GM21526 (cell line): Measurements from ENCODE around the gene ORM2.
"Not testable (repeated sequence)": the region's sequence is repeated elsewhere in the genome, so short reads cannot be mapped to it uniquely, and the experiment has no call there.

Source experiments
- ATAC-seq: cut with Tn5 transposase; IDR thresholded peaks from one replicate; pipeline ENCODE4 v1.9.1; 2021; ENCODE audit warnings: moderate library complexity; ENCODE audit not compliant: unreplicated experiment, low FRiP score

ORM2 gene

GRCh38 chr9:114329625-114330022 is at the start of gene ORM2:
ORM2 (plus strand) TSS chr9:114329869; CDS start chr9:114329905, 36 bp downstream.
- not testable (repeated sequence) for ATAC-seq

DNA sequence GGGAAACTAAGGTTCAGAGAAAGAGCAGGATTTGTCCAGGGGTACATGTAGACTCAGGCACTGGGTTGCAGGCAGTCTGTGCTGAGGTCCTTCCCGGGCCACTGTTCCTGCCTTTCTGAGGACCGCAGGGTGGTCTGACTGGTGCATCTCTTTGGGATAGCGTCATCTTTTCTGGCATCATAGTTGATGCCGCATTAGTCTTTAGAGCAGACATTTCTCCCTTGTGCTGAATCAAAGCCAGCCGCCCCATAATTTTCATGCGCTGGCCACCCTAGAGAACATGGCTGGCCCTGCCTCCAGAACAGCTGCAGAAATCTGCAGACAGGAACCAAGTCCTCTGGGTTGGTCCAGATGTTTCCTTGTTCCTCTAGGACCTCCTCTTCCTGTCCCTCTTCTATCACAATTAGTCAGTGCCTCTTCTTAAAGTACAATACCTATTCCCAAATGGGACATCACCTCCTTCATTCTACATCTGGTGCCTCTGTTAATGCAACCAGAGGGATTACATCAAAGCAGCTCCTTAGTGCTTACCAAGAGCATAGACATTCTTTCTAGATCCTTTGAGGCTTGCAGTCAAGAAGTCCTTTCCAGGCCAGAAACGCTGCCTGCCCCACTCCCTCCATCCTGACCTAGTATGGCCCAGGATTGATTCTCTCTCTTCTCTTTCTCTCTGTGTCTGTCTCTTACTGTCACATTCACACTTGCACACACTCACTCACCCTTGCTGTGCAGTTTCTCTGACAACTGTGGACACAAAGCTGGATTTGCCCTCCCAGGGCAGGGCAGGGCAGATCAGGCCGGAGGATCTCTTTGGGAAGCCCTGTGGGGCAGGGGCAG is 48.8 kb upstream of the ORM2 start:
- ATAC-seq, result no peak

- ATAC-seq, result no peak
These were observed 48.1 kb upstream of the ORM2 start for GRCh38 chr9:114281473-114282103.

- ATAC-seq, result no peak
These were observed 47.6 kb upstream of the ORM2 start for GRCh38 chr9:114282104-114282485.

DNA sequence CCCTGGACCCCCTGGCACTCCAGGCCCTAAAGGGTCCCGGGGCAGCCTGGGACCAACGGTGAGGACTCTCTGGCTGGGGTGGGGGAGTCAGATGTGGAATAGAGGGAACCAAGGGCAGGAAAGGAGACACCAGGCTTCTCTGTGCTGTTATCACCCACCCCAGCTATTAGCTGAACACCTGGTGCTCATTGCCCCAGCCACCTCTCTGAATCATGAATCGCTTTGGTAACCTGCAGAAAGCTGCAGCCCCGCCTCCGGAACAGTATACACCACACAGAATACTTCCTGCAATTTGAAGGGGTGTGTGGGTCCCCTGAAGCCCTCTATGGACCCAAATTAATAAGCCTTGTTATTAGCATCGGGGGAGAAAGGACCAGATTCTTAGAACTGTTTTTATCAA is 47.2 kb upstream of the ORM2 start:
- ATAC-seq, result no peak

- no peak for ATAC-seq
These were observed 46.7 kb upstream of the ORM2 start for GRCh38 chr9:114282926-114283325.

DNA sequence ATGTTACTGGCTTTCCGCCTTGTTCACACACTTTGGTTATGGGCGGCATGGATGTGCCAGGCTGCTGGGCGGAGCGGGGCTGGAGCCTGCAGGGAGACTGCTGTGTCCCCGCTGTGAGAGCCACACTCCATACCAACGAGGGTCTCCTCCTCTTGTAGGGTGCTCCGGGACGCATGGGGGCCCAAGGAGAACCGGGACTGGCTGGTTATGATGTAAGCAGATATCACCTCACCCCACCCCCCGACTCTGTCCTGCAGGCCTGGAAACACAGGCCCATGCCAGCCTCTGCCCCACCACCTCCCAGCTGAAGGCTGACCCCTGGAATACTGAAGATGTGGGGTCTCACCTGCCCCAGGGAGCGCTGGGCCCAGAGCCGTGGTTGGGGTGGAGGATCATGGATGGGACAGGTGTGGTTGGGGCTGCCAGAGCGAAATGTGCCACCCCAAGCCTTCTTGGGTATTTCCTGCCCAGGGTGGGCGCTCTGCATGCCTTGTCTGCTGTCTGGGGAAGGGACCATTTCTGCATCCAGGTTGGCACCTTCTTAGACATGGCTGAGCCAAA is 46.0 kb upstream of the ORM2 start:
- no peak for ATAC-seq

- ATAC-seq, result no peak
These were observed 45.2 kb upstream of the ORM2 start for GRCh38 chr9:114284316-114285060.

- ATAC-seq, result no peak
These were observed 44.4 kb upstream of the ORM2 start for GRCh38 chr9:114285166-114285867.

DNA sequence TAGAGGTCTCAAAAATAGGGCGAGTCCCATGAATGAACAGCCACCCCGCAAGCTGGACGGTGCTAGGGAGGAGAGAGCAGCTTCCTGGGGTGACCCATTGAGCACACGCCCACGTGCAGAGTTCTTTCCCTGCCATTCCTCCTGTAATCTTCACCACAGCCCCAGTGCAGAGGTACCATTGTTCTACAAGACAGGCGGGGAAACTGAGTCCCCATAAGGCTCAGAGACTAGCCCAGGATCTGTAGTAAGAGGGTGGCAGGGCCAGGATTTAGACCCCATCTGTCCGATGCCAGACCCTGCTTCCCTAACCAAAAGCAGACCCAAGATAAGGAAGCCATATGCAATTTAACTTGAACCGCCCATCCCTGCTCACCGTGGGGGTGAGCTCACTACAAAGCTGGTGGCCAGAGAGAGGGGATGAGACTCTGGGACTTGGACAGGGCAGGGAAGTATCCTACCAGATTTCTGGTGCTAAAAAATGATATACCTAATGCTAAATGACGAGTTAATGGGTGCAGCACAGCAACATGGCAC is 43.5 kb upstream of the ORM2 start:
- no peak for ATAC-seq

- no peak for ATAC-seq
These were observed 42.5 kb upstream of the ORM2 start for GRCh38 chr9:114287001-114287762.

DNA sequence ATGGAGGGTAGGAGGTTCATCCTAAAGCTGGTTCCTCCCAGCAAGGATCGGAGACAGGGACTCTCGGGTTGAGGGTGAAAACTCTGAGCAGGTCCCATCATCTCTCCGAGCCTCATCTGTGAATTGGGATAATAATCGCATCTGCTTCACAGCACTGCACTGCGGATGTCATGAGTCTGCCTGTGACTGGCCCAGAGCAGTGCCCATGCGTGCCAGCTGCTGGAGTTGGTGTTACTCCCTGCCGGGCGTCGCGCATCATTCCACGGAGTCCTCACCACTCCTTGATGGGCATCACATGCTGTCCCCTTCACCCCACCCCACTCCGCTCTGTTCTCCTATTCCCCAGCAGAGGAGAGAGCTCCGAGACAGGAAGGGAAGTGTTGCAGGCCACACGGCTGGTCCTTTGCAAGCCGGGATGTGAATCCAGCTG is 41.9 kb upstream of the ORM2 start:
- ATAC-seq, result no peak

GRCh38 chr9:114288193-114289091 is 41.2 kb upstream of the ORM2 start:
- no peak for ATAC-seq

DNA sequence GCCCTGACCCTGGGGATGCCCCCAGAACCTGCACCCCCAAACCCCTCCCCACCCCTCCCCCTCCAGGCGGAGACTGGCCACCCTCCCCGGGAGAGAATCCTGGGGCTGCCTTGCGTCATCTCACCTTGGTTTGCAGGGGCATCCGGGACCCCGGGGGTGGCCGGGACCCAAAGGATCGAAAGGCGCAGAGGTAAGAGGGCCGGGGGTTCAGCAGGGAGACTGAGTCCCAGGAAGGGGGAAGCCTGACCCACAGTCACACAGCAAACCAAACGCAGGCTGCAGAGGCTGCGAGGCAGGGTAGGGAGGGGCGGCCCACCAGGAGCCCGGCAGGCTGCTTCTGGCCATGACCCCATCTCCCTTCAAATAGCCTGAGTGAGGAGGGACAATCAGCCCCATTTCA is 40.6 kb upstream of the ORM2 start:
- ATAC-seq, result no peak

DNA sequence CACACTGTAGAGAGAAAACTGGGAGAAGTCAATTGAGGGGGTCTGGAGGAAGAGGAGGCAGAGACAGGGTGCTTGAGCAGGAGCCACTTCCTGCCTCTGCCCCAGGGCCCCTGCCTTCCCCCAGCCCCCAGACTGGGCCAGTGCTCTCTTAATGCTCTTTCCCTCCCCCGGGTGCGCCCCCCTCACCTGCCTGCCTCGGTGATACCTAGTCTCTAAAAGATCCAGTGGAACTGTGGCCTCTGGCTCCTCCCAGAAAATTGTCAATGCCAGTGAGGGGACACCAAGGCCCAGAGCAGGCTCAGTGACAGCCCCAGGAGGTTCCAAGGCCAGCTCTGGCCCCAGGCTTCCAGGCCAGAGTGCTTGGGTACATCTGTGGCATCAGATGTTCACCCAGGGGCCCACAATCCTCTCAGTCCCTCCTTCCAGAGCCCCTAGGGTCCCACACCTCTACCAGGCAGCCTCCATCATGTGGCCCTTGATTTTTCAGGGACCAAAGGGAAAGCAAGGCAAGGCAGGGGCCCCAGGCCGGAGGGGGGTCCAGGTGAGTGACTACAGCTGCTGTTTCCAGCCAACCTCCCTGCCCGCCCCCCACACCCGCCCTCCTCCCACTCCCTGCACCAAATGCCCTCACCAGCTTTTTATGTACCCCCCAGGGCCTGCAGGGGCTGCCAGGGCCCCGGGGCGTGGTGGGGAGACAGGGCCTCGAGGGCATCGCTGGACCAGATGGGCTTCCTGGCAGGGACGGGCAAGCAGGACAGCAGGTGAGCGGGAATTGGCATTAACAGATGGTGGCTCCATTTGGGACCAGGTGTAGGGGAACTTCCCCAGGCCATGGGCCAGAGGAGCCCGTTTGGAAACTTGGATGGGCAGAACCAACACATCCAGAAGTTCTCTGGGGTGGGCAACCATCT is 39.8 kb upstream of the ORM2 start:
- no peak for ATAC-seq

GRCh38 chr9:114290561-114290986 is 39.1 kb upstream of the ORM2 start:
- ATAC-seq, result no peak

GRCh38 chr9:114291064-114291474 is 38.6 kb upstream of the ORM2 start:
- no peak for ATAC-seq
